Subcutaneous adipose tissue (tissue), 4 donors: ENCODE results near the gene C2CD2. TPM values are rescaled to one million over a fixed set of nuclear protein-coding genes. Genes with fewer than 3 reads are reported as not detected.

Experiments
- total RNA-seq, 4 donors: library from RNA; depleted of rRNA; stranded (reverse); fragments of >200 nt; gene quantifications; one replicate each; pipeline ENCODE4 v1.1.0, GENCODE V29; 2016
- TF ChIP-seq, protein P1 (sequence below): fragments of 450-650 bp; IDR thresholded peaks from one replicate; pipeline ENCODE4 v1.5.1; 2016; ENCODE audit warnings: low read depth, mild to moderate bottlenecking, control low read depth, antibody characterized with exemption, moderate library complexity

The C2CD2 gene
- total RNA-seq, 4 donors from 2014 or later, result 84.1 to 151 (median 128) TPM

DNA sequence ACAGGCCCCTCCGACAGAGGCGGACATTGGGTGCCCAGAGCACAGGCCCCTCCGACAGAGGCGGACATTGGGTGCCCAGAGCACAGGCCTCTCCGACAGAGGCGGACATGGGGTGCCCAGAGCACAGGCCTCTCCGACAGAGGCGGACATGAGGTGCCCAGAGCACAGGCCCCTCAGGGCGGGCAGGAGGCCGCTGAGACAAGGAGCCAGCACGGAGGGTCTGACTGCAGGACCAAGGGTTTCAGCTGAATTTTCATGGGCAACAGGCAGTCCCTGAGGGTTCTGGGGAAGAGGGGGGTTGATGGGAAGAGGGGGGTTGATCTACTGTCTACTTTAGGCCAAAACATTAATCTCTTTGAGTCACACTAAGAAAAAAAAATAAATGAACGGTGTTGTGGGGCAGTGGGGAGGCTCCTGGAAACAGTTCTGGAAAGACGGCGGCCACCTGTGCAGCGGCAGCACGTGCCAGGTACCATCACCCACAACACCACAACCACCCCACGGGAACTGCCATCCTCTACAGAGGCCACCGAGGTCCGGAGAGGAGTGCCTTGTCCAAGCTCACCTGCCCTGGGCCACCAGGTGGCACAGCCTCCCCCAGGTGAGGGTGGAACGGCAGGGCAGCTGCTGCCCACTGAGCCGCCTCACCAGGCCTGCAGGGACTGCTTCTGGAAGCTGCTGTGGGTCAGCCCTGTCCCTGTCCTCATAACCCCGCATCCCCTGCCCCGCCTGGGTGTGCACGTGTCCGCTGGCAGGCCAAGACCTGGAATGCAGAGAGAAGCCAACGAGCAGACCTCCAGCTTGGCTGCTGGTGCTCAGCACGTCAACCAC lies 95.1 kb downstream of the C2CD2 start:
- TF ChIP-seq, protein P1, sequence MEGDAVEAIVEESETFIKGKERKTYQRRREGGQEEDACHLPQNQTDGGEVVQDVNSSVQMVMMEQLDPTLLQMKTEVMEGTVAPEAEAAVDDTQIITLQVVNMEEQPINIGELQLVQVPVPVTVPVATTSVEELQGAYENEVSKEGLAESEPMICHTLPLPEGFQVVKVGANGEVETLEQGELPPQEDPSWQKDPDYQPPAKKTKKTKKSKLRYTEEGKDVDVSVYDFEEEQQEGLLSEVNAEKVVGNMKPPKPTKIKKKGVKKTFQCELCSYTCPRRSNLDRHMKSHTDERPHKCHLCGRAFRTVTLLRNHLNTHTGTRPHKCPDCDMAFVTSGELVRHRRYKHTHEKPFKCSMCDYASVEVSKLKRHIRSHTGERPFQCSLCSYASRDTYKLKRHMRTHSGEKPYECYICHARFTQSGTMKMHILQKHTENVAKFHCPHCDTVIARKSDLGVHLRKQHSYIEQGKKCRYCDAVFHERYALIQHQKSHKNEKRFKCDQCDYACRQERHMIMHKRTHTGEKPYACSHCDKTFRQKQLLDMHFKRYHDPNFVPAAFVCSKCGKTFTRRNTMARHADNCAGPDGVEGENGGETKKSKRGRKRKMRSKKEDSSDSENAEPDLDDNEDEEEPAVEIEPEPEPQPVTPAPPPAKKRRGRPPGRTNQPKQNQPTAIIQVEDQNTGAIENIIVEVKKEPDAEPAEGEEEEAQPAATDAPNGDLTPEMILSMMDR, result no peak

DNA sequence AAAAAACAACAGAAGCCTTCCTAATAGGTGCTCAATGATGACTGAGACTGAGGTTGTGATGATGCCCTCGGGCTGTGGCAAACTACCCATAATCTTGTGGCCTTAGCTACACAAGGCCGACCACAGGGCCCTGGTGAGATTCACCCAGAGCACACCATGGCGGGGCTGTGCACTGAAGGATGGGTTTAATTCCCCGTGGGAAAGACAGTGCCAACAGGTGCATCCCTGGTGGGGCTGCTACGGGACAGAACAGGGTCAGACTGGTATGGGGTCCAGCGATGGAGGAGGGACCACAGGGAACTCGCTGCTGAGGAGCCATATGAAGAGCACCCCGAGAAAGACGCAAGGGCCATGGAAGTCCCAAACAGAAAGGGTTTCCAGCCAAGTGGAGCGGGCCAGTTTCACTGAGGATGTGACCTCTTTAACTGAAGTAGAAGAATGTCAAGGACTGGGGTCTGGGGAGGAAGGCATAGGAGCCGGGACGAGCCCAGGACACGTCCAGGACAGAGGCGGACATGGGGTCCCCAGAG lies 96.0 kb downstream of the C2CD2 start:
- TF ChIP-seq, protein P1, result no peak

DNA sequence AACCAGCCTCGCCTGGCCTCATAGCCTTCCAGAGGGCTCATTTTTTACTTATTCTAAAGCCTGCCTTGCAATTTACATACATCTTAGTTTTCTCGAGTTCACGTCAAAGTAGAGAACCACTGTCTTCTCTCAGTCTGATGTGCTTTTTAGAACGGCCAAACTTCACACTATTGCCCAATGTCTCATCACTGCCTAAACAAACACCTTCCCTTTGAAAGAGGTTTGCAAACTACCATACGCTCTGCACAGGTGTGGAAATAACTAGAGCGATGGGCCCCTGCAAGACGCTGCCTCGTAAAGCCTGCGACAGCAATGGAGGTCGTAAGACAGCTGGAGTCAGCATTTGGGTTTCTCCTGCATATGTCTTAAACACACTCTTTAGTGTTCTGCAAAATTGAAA lies 97.2 kb downstream of the C2CD2 start:
- TF ChIP-seq, protein P1, result no peak

DNA sequence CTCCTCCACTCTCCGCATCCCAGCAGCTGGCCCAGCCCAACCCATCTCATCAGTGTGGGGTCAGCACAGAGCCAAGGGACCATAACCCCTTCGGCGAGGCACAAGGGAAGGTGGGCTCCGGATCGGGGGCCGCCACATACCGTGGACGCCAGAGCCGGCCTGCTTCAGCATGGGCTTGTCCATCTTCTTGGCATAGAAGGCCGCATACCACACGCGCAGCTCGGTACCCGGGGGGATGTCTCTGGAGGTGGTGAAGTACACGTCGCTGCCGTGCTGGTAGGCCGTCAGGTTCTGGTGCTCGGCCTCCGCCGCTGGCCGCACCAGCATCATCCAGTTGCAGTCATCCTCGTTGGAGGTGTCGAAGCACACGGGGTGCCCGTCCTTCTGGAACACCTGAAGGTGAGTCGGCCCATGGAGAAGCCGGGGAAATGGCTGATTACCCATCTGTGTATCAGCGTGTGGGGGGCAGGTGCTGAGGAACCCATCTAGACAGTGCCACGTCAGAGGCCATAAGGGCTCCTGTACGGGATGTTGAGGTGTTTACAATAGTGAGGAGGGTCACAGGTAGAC lies 99.3 kb downstream of the C2CD2 start:
- TF ChIP-seq, protein P1, result no peak

DNA sequence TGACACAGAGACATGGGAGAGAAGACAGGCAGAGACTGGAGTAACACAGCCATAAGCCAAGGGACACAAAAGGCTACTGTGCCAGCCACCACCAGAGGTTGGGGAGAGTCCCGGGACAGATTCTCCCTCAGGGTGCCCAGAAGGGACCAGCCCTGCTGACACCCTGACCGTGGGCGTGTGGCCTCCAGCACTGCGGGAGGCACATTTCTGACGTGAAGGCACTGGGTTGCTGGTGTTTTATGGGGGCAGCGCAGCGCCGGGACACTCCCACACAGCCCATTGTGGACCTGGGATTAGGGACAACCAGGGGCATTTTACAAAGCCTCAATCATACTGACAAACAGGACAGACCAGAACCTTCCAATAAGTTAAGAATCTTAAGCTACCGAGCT lies 100.9 kb downstream of the C2CD2 start:
- TF ChIP-seq, protein P1, result no peak

DNA sequence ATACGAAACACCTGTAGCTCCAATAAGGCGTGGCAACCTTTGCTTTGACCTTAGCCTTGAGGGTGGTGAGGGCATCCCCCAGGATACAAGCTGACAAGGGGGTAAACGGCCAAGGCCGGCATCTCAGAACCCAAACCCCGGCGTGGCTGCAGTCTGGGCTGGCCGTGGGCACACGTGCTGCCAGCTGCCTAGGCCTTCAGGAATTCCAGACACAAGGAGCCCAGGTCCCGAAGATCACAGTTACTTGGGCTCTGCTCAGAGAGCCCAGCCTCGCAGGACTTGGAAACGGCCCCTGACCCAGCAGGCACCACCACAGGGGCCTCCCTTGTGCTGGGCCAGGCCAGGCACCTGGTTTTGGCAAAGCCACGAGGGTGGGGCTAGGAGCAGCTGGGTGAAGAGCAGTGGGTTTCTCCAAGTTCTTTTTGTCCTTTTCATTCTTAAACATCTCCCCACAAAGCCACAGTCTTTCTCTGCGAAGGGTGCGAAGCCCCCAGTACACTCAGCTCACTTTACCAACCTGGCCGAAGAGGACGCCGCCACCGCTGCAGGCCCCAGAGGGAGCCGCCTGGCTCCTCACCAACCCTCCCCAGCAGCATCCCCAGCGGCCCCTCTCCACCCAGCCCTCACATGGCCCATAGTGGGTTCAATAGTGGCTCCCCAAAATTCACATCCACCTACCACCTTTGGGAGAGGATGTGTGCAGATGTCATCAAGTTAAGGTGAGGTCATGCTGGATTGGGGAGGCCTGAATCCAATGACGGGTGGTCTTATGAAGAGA lies 101.5 kb downstream of the C2CD2 start:
- TF ChIP-seq, protein P1, result no peak
